AG10803 (cell line): ENCODE data around the gene CLASP2.

Source experiments
- DNase-seq: peaks from one replicate; pipeline ENCODE4 v3.0.0; 2010; ENCODE audit warnings: low read depth
- H3K4me3 ChIP-seq: 2 replicates; pipeline ENCODE4 v1.5.1; 2011; ENCODE audit warnings: mild to moderate bottlenecking, low read length, control low read depth
- CTCF ChIP-seq: conservative IDR thresholded peaks from 2 replicates; pipeline ENCODE4 v1.5.1; 2011; ENCODE audit warnings: mild to moderate bottlenecking, low read length, control low read depth, inconsistent platforms

The CLASP2 gene

GRCh38 chr3:33557829-33558228 lies 160.2 kb downstream of the CLASP2 start:
- no peak overlapping the region for H3K4me3 ChIP-seq
- no peak for TF ChIP-seq CTCF
- no peak for DNase-seq

GRCh38 chr3:33557279-33557678 lies 160.8 kb downstream of the CLASP2 start:
- no peak for DNase-seq
- TF ChIP-seq CTCF, result no peak

GRCh38 chr3:33547101-33547500 lies 171.0 kb downstream of the CLASP2 start:
- no peak overlapping the region for H3K4me3 ChIP-seq
- DNase-seq, result no peak
- no peak for TF ChIP-seq CTCF

More at GRCh38 chr3:33557279-33557678, 160.8 kb downstream of the CLASP2 start:
- no peak overlapping the region for H3K4me3 ChIP-seq

GRCh38 chr3:33544126-33544525 lies 173.9 kb downstream of the CLASP2 start:
- peak; percentile 42 for DNase-seq
- no peak overlapping the region for H3K4me3 ChIP-seq
- no peak for TF ChIP-seq CTCF

- H3K4me3 ChIP-seq, result no peak overlapping the region
- DNase-seq, result no peak
- TF ChIP-seq CTCF, result no peak
Observed at GRCh38 chr3:33543601-33544000, 174.5 kb downstream of the CLASP2 start.

GRCh38 chr3:33541918-33542317 lies 176.1 kb downstream of the CLASP2 start:
- TF ChIP-seq CTCF, result no peak
- no peak for DNase-seq
- H3K4me3 ChIP-seq, result no peak overlapping the region

GRCh38 chr3:33538678-33539339 lies 179.2 kb downstream of the CLASP2 start:
- no peak overlapping the region for H3K4me3 ChIP-seq
- DNase-seq, result no peak
- TF ChIP-seq CTCF, result no peak
